Stimulated activated CD4-positive, alpha-beta T cell treated with anti-CD3 and anti-CD28 coated beads, Interleukin-2, amount 100 ng/mL, for 4 hours (primary cell): Measurements from ENCODE around the gene SPAG16.

Experiments used
- DNase-seq: peaks from one replicate; pipeline ENCODE4 v3.0.0-alpha.2; 2020; ENCODE audit warnings: low read depth

Gene SPAG16

GRCh38 chr2:214174563-214174962 lies 890.3 kb downstream of the SPAG16 start:
- no peak for DNase-seq

DNA sequence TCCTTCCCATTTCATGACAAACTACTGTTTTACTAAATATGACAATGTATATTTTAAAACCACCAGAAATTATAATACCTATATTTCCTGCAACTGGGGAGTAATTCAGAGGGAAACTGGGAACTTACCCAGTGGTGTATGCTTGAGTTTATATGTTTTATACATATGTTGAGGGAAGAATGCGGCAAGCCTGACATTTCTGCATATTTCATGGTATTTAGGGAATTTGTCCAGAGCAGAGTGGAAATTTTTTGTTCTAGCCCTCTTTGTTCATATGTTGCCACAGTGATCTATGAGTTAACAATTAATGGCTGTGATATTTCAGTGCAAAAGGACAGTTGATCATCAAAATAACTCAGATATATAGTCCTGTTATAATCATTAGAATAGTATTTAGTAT lies 895.8 kb downstream of the SPAG16 start:
- no peak for DNase-seq

GRCh38 chr2:214180686-214181085 lies 896.4 kb downstream of the SPAG16 start:
- DNase-seq, result no peak

DNA sequence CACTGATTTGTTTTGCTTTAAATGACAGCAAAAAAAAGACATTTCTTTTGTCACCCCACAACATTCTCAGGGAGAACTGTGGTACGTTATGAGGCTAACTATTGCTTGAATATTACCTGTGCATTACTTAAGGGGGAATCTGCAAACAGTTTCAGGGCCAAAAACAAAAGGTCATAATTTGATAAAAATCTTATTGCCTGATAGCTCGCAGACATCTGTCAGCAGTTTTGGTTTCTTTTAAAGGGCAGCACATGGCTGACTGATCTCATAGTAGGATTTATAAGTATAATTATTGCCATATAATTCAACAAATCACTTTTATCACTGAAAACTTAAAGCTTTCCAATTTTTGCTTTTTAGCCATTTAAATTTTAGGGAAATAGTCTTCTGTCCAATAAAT lies 900.2 kb downstream of the SPAG16 start:
- DNase-seq, result no peak

- no peak for DNase-seq
These were observed 901.3 kb downstream of the SPAG16 start for GRCh38 chr2:214185546-214185945.

- no peak for DNase-seq
These were observed 908.4 kb downstream of the SPAG16 start for GRCh38 chr2:214192711-214193110.

- no peak for DNase-seq
These were observed 909.7 kb downstream of the SPAG16 start for GRCh38 chr2:214193943-214194342.

- no peak for DNase-seq
These were observed 912.0 kb downstream of the SPAG16 start for GRCh38 chr2:214196260-214196659.

DNA sequence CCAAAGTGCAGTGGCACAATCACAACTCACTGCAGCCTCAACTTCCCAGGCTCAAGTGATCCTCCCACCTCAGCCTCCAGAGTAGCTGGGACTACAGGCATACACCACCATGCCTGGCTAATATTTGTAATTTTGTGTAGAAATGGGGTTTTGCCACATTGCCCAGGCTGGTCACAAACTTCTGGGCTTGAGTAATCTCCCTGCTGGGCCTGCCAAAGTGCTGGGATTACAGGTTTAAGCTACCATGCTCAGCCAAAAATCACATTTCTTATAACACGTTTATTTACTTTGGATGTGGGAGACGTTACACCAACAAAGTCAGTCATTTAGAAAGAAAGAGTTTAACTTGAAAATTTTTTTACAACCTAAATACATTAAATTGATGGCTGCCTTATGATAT lies 917.6 kb downstream of the SPAG16 start:
- no peak for DNase-seq

DNA sequence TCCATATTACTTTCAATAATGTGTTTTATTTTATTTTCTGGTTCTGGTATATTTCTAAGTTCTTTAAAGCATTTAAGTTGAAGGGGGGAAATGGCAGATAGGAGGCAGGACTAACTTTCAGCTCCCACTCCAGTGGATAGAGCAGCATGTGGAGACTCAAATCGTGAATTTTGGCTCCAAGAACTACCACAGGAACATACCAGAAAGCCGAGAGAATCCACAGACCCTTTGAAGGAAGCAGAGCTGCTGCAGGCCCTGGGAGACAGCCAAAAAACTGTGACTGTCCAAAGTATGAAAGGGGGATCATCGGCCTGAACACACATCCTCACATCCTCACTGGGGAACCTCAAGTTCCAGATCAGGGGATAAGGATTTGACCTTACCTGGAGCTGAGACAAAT lies 919.0 kb downstream of the SPAG16 start:
- no peak for DNase-seq

DNA sequence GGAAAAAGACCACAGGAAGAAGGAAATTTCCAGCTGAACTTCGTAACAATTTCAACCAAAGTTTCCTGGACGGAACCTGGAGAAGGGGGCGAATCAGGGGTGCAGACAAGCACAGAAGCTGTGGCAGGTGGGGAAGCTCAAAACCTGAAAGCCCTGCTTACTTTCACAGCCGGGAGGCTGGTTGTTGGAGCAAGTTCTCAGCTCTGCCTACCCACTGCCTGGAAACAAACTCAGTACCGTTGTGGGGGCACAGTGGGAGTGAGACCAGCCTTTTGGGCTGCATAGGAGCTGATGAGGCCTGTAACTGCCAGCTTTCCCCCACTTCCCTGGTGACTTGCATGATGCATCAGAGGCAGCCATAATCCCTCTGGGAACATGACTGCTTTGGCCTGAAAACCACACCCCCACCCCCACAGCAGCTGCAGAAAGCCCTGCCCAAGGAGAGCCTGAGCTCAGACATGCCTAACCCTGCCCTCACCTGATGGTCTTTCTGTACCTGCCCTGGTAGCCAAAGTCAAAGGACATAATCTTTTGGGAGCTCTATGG lies 919.6 kb downstream of the SPAG16 start:
- no peak for DNase-seq

DNA sequence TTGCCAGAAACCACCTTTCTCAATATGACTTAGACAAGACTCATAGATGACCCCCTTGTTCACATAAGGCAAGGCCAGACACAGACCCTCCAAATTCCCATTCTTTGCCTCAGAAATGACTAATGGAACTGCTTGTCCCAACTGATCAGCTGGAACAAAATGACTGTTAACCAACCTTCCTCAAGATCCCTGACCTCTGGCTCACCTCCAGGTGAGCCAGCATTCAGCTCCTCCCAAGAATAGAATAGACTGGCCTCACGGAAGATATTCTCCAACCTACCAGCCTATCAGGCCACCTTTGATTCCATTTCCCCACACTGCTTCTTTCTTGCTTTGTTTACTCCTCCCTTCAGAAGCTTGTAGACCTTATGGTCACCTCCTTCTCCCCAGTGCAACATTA lies 930.8 kb downstream of the SPAG16 start:
- DNase-seq, result no peak

GRCh38 chr2:214217136-214217535 lies 932.9 kb downstream of the SPAG16 start:
- no peak for DNase-seq

- no peak for DNase-seq
These were observed 933.3 kb downstream of the SPAG16 start for GRCh38 chr2:214217599-214217998.

- DNase-seq, result no peak
These were observed 936.0 kb downstream of the SPAG16 start for GRCh38 chr2:214220251-214220650.

- DNase-seq, result no peak
These were observed 941.8 kb downstream of the SPAG16 start for GRCh38 chr2:214226061-214226460.

DNA sequence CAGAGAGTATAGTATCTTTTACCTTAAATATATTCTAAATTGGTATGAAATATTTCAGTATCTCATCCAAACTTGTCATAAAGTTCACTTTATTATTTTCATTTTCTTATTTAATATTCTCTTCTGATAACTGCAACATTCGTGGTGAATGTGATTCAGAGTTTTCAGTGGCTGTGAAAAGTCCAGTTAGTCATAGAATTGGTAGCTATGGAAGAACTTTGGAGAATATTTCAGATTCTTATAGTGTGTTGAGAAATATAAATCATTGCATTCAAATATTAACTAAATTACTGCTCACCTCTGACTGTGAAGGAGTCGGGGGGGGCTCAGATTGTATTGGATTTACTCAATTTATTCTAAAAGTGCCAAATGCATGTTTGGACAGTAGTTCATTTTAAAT lies 948.0 kb downstream of the SPAG16 start:
- no peak for DNase-seq

DNA sequence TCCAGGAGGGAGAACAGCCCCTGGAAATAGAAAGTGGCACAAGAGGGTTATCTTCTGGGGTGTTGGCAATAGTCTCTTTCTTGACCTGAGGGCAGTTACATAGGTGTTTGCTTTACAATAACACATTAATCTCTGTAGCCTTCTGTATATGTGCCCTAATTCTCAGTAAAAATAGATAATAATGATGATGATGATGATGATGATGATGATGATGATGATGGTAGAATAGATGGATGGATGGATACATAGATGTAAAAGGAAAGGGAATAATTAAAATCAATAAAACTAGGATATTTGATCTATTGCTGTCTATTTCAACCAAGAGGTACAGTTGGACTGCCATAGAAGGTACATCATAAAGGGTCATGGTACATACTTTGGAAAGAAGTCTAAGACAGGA lies 948.9 kb downstream of the SPAG16 start:
- DNase-seq, result no peak

GRCh38 chr2:214242797-214243196 lies 958.5 kb downstream of the SPAG16 start:
- DNase-seq, result no peak

GRCh38 chr2:214244847-214245246 lies 960.6 kb downstream of the SPAG16 start:
- no peak for DNase-seq

GRCh38 chr2:214246417-214246816 lies 962.2 kb downstream of the SPAG16 start:
- no peak for DNase-seq

DNA sequence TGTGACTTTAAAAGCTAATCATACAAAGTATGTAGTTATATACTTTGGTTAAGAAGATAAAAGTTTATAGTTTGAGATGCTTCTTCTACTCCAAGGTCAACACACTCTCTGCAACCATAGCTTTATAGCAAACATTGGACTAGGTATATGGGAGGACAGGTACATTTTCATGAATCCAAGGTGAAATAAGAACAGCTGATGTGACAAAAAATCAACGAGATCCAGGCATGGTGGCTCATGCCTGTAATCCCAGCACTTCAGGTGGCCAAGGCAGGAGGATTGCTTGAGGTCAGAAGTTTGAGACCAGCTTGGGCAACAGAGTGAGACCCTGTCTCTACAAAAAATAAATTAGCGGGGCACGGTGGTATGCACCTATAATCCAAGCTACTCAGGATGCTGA lies 963.3 kb downstream of the SPAG16 start:
- DNase-seq, result no peak

DNA sequence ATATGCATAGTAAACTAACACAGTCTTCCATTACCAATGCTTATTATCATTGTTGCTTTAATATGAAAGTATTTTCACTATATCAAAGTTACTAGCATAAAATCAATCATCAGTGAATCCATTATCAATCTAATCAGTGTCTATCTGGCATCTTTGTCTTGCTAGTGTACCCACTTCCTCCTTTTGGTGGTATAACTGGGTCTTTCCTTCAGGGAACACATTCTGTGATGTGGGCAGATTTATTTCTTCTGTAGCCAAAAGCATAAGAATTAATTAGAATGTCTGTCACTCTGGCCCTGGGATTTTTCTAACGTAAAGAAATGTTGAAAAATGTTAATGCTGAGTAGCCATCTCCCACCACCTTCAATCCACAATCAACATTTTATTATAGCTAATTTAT lies 970.8 kb downstream of the SPAG16 start:
- DNase-seq, result no peak

GRCh38 chr2:214261683-214262082 lies 977.4 kb downstream of the SPAG16 start:
- DNase-seq, result no peak

DNA sequence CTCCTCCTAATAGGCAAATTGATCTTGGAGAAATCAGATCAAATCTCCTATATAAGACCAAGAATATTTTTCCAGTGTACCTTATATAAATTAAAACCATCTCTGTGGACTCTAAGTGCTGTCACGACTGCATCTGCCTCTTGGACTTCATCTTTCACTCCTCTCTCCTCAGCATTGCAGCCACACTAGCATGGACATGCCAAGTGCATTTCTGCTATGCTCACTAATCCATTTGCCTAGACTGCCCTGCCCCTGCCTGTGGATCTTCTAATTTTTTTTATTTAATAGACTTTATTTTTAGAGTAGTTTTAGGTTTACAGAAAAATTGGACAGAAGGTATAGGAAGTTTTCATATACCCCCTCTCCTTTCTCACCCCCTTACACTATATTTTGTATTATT lies 979.9 kb downstream of the SPAG16 start:
- DNase-seq, result no peak
